HG03103 (cell line): ENCODE results near the gene CHRNA1.

Experiments used
- ATAC-seq: cut with Tn5 transposase; IDR thresholded peaks from one replicate; pipeline ENCODE4 v1.9.1; 2021; ENCODE audit warnings: low read depth; ENCODE audit not compliant: unreplicated experiment

CHRNA1 gene

GRCh38 chr2:174761837-174762236, 2.4 kb downstream of the CHRNA1 start:
- ATAC-seq: no peak

- no peak for ATAC-seq
Observed at GRCh38 chr2:174760845-174761473, 3.3 kb downstream of the CHRNA1 start.

DNA sequence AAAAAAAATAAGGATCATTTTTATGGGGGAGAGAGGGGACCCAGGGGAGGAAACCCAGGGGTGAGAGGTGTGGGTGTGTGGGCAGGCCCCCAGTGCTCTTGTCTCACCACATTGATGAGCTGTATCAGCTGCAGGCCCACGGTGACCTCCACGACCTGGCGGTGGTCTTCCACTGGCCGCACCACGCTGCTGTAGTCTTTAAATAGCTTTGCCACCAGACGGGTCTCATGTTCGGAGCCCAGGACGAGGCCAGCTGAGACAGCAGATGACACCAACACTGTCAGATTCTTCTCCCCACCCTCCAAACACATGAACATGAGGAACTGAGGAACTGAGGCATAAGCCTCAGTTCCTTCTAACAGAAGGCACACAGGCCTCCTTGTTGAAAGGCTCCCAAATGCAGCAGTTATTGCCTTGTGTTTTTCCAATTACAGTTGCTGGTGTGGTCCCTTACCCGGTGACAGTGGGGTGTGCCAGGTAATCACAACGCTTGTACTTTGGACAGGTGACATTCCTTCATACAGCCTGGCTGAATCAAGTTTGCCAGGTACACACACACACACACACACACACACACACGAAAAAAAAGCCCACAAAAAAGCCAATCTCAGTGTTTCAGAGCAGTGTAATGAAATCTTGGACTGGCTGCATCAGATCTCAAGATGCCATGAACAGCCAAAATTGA, 4.7 kb downstream of the CHRNA1 start:
- ATAC-seq: no peak

DNA sequence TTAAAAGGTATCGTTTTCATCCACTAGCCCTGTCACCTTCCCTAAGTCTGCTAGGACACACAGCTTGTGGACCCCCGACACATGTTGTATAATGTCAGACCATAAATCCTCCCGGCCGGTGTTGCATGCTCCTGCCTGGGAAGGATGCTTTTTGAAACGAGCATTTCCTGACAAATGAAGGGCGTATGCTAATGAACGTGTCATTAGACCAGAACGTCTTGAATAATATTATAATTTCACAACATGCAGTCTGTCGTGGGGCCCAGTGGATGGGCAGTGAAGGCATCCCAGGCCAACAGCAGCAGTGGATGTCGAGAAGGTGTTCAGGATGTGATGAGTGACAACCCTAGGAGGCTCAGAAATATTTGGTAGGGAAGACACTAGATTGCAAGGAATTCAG, 7.5 kb downstream of the CHRNA1 start:
- ATAC-seq: no peak

- ATAC-seq: no peak
Observed at GRCh38 chr2:174753038-174753633, 11.1 kb downstream of the CHRNA1 start.

GRCh38 chr2:174752403-174753037, 11.8 kb downstream of the CHRNA1 start:
- ATAC-seq: peak; percentile 75

DNA sequence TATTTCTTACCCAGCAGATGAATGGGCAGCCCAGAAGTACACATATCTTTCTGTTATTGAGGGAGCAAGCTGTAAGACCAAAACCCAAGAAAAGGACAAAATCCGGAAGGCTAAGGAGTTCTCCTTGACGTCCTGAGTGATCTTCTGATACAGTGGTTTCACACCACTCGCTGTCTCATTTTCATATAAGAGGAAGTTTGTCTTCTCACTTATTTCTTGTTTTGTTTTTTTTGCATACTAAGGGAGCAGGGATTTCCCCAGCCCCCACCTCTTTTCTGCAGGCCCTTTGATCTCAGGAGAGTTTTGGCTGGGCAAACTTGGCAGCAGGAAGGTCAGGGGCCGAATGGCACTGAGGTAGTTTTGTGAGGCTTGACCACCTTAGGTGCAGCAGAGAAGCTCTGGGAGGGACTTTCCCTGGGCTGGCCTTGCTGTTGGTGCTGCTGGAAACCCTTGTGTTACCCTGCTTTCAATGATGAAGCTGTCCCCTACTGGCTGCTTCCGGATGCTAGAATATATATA, 13.3 kb downstream of the CHRNA1 start:
- ATAC-seq: peak; percentile 41

DNA sequence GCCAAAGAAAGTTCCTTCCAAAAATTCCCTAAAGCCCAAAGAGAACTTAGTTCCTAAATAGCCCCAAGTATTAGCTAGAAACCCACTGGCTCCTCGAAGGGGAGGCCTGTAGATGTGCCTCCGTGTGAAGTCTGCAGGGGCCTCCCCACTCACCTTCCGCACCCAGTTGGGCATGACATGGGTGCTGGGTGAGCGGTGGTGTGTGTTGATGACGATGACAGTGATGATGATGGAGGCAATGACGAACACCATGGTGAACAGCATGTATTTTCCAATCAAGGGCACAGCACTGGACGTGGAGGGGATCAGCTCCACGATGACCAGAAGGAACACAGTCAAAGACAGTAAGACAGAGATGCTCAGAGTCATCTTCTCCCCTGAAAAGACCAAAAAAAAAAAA, 14.5 kb downstream of the CHRNA1 start:
- ATAC-seq: no peak

GRCh38 chr2:174748948-174749347, 15.3 kb downstream of the CHRNA1 start:
- no peak for ATAC-seq

GRCh38 chr2:174745142-174745541, 19.1 kb downstream of the CHRNA1 start:
- no peak for ATAC-seq

DNA sequence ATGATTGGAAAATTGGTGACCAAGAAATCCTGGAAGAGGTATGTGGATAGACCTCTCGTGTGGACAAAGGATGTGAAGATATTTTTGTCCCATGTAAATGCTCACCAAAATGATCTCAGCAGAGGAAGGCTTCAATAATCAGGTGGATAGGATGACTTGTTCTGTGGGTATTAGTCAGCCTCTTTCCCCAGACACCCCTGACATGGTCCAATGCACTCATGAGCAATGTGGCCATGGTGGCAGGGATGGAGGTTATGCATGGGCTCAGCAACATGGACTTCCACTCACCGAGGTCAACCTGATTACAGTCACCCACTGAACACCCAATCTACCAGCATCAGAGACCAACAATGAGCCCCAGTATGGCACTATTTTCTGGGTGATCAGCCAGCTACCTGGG, 20.2 kb downstream of the CHRNA1 start:
- ATAC-seq: no peak

DNA sequence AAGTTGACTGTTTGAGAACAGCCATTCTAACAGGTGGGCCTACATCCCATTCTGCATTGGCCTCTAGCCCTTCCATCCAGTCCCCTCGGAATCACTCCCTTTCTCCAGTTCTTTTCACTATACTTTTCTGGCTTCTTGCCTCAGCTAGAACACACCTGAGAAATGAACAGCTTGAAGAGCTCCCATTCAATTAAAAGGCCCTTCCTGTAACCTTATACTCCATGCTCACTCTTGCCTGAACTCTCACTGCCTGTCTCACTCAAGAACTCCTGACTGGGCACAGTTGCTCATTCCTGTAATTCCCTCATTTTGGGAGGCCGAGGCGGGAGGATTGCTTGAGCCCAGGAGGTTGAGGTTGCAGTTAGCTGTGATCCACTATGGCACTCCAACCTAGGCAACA, 23.6 kb downstream of the CHRNA1 start:
- ATAC-seq: no peak

GRCh38 chr2:174738841-174739240, 25.4 kb downstream of the CHRNA1 start:
- no peak for ATAC-seq

- ATAC-seq: no peak
Observed at GRCh38 chr2:174731546-174731945, 32.7 kb downstream of the CHRNA1 start.

GRCh38 chr2:174730698-174731018, 33.6 kb downstream of the CHRNA1 start:
- ATAC-seq: no peak

GRCh38 chr2:174729797-174730697, 34.2 kb downstream of the CHRNA1 start:
- no peak for ATAC-seq

DNA sequence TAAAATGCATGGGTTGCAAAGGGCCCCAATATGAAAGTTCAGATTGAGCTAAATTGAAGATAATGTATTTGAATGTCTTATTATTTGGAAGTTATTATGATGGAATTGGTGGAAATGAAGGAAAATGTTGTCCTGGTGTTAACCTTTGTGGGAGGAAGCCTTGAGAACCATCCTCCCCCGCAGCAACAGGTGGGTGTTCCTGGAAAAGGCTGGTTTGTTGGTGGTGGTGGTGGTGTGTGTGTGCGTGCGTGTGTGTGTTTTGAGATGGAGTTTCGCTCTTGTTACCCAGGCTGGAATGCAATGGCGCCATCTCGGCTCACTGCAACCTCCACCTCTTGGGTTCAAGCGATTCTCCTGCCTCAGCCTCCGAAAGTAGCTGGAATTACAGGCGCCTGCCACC, 36.2 kb downstream of the CHRNA1 start:
- no peak for ATAC-seq

DNA sequence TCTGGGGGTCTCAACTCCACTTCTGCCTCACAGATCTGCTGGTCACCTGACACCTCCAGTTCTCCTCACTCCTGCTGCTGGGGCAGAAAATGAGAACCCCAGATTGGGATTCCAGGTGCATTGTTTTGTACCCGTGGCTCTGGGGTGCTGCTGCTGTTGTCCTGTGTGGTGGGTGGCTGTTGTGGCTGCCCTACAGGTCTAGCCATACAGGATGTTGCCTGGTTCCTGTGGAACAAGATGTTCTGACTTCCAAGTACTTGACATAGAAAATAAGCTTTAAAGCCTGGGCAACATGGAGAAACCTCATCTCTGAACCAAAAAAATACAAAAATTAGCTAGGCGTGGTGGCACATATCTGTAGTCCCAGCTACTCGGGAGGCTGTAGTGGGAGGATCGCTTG, 38.1 kb downstream of the CHRNA1 start:
- ATAC-seq: no peak

DNA sequence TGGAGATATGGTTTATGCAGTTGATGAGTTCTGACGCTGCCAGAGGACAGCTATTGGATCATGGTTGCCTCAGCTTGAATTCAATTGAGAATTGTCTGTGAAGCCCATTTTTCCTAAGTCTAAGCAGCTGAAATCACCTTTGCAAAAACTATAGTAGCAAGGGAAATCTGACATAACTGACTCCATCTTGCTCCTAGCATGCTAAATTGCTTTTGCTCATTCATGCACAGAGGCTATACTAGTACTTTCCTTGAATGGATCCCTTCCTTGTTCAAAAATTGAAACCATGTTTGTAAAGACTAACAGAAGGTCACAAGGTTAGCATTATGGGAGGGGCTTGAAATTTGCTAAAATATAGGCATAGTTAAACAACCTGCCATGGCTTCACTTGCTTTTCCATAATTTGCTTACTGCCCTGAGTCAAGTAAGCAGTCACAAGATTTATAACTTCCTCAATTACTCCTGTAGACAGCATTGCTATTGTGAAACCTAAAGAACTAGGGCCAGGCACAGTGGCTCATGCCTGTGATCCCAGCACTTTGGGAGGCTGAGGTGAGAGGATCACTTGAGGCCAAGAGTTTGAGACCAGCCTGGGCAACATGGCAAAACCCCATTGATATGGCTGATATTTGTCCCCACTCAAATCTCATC, 41.2 kb downstream of the CHRNA1 start:
- no peak for ATAC-seq

GRCh38 chr2:174719016-174719415, 45.3 kb downstream of the CHRNA1 start:
- ATAC-seq: no peak
